Measurements from ENCODE around the gene EMCN. TPM values are rescaled to one million over a fixed set of nuclear protein-coding genes. Genes with fewer than 3 reads are reported as not detected.

The EMCN gene
- total RNA-seq, 2 donors from 2014 or later, result 9.3 to 65.6 TPM

- Histone ChIP-seq H3K36me3 (no peaks in the 10 kb centered on the region), H3K9me3 (no peaks in the 10 kb centered on the region), H3K27me3 (replicated peaks; ENCODE audit: insufficient read depth) (no peaks in the 10 kb centered on the region), H3K4me3 (no peak overlapping the region), H3K4me1 (ENCODE audit: control insufficient read depth in 1 of 2, low read depth in 2 of 2) (peaks cover 2 to 13% of the 10 kb centered on the region in 2 donors), H3K27ac (no peak overlapping the region)
- ATAC-seq (ENCODE audit: insufficient number of reproducible peaks, low FRiP score, low read depth), result no peak
- no peak for DNase-seq (ENCODE audit: low spot score)
- no peak for TF ChIP-seq CTCF (IDR thresholded peaks at IDR 0.05)
These were observed 93.4 kb downstream of the EMCN start for GRCh38 chr4:100424376-100424775.

GRCh38 chr4:100422894-100423293 lies 94.9 kb downstream of the EMCN start:
- ATAC-seq (ENCODE audit: insufficient number of reproducible peaks, low FRiP score, low read depth) (peak; percentile 40), DNase-seq (ENCODE audit: low spot score) (no peak)
- H3K4me3 ChIP-seq, result no peak overlapping the region
- TF ChIP-seq CTCF (IDR thresholded peaks at IDR 0.05), result no peak
- no peaks in the 10 kb centered on the region for H3K36me3 ChIP-seq
- no peaks in the 10 kb centered on the region for H3K27me3 ChIP-seq (replicated peaks; ENCODE audit: insufficient read depth)
- peaks cover 2 to 13% of the 10 kb centered on the region in 2 donors for H3K4me1 ChIP-seq (ENCODE audit: control insufficient read depth in 1 of 2, low read depth in 2 of 2)
- no peaks in the 10 kb centered on the region for H3K9me3 ChIP-seq
- H3K27ac ChIP-seq, result no peak overlapping the region

- Histone ChIP-seq H3K4me1 (ENCODE audit: control insufficient read depth in 1 of 2, low read depth in 2 of 2) (peaks cover 2 to 13% of the 10 kb centered on the region in 2 donors), H3K27ac (peak overlapping the region; percentile 3 to 39), H3K9me3 (no peaks in the 10 kb centered on the region), H3K27me3 (replicated peaks; ENCODE audit: insufficient read depth) (no peaks in the 10 kb centered on the region), H3K36me3 (no peaks in the 10 kb centered on the region), H3K4me3 (peak overlapping the region; percentile 64)
- DNase-seq (ENCODE audit: low spot score), result no peak
- peak; percentile 49 for TF ChIP-seq CTCF (IDR thresholded peaks at IDR 0.05)
- no peak for ATAC-seq (ENCODE audit: insufficient number of reproducible peaks, low FRiP score, low read depth)
These were observed 96.4 kb downstream of the EMCN start for GRCh38 chr4:100421361-100421978.

- Histone ChIP-seq H3K27ac (peak overlapping the region in 1 of 2 donors; percentile 39), H3K27me3 (replicated peaks; ENCODE audit: insufficient read depth) (no peaks in the 10 kb centered on the region), H3K36me3 (no peaks in the 10 kb centered on the region), H3K9me3 (no peaks in the 10 kb centered on the region), H3K4me3 (peak overlapping the region; percentile 64), H3K4me1 (ENCODE audit: control insufficient read depth in 1 of 2, low read depth in 2 of 2) (peaks cover 2 to 13% of the 10 kb centered on the region in 2 donors)
- TF ChIP-seq CTCF (IDR thresholded peaks at IDR 0.05), result no peak
- ATAC-seq (ENCODE audit: insufficient number of reproducible peaks, low FRiP score, low read depth), result no peak
- no peak for DNase-seq (ENCODE audit: low spot score)
These were observed 97.3 kb downstream of the EMCN start for GRCh38 chr4:100420571-100420970.

- no peak overlapping the region for H3K27ac ChIP-seq
- H3K9me3 ChIP-seq, result no peaks in the 10 kb centered on the region
- H3K27me3 ChIP-seq (replicated peaks; ENCODE audit: insufficient read depth), result no peaks in the 10 kb centered on the region
- no peak for DNase-seq (ENCODE audit: low spot score)
- no peaks in the 10 kb centered on the region for H3K36me3 ChIP-seq
- H3K4me1 ChIP-seq (ENCODE audit: control insufficient read depth in 1 of 2, low read depth in 2 of 2), result peaks cover 2 to 20% of the 10 kb centered on the region in 2 donors
- H3K4me3 ChIP-seq, result no peak overlapping the region
- ATAC-seq (ENCODE audit: insufficient number of reproducible peaks, low FRiP score, low read depth), result no peak
- TF ChIP-seq CTCF (IDR thresholded peaks at IDR 0.05), result no peak
These were observed 100.3 kb downstream of the EMCN start for GRCh38 chr4:100417565-100417964.
